ENCODE measurements around the gene UAP1L1. TPM values are rescaled to one million over a fixed set of nuclear protein-coding genes. Genes with fewer than 3 reads are reported as not detected.

Gene UAP1L1
- total and polyA plus RNA-seq, 2 of the 4 experiments (the other 2 are of a cell fraction), result 2.3 to 9.8 TPM

- no peak overlapping the region for H3K14ac ChIP-seq (replicated peaks; ENCODE audit: low read depth, low read length)
- H4K91ac ChIP-seq (ENCODE audit: insufficient read depth, low read depth, low read length), result no peak overlapping the region
- ATAC-seq (ENCODE audit: low read depth) (no peak), DNase-seq (no peak)
- H3K9ac ChIP-seq (ENCODE audit: low read depth, low read length), result no peak overlapping the region
- WGBS, 2 experiments (ENCODE audit: extremely low coverage in 2 of 2, insufficient read length in 1 of 2), result 91% methylated on average over 9 of the region's 26 CpGs; no CpG with 5 or more reads in 1 of the 2 experiments
- no peak overlapping the region for H3K4ac ChIP-seq (ENCODE audit: low read depth, low read length)
- H3K79me1 ChIP-seq (ENCODE audit: low read depth in 1 of 2, low read length in 2 of 2), result peaks cover 2 to 11% of the 10 kb centered on the region in 2 experiments
- CTCF ChIA-PET, result interaction anchor here (1.1 kb wide), 1 partner anchor 20 kb away, joined by 4 read pairs; no protein-coding TSS in a partner anchor
- H3K4me1 ChIP-seq (ENCODE audit: control insufficient read depth, insufficient read depth, low read length), result peaks cover 3% of the 10 kb centered on the region; the same call in 1 of the 2 replicates
- H2BK20ac ChIP-seq (ENCODE audit: low read depth, low read length), result no peak overlapping the region
- H3K9me1 ChIP-seq (ENCODE audit: insufficient read depth, low read length), result no peaks in the 10 kb centered on the region
- H4K5ac ChIP-seq (ENCODE audit: low read depth, low read length), result no peak overlapping the region
- H3K23ac ChIP-seq (ENCODE audit: low read depth, low read length), result no peak overlapping the region
- no peaks in the 10 kb centered on the region for H4K20me1 ChIP-seq (ENCODE audit: insufficient read depth, low read length)
- no peak overlapping the region for H2BK15ac ChIP-seq (ENCODE audit: low read depth, low read length)
- H3K27me3 ChIP-seq (ENCODE audit: control insufficient read depth, insufficient read depth, low read length), result no peaks in the 10 kb centered on the region; the same call in 1 of the 2 replicates
- H2BK120ac ChIP-seq (ENCODE audit: low read depth, low read length), result no peak overlapping the region
- no peak overlapping the region for H3K27ac ChIP-seq (ENCODE audit: insufficient read depth, low read length)
- H2AK9ac ChIP-seq (replicated peaks; ENCODE audit: low read depth, low read length, poor library complexity), result no peak overlapping the region
- H3K18ac ChIP-seq (ENCODE audit: low read depth, low read length), result no peak overlapping the region
- H4K8ac ChIP-seq (ENCODE audit: low read depth in 2 of 2, low read length in 2 of 2), result no peak overlapping the region
- H2BK5ac ChIP-seq (ENCODE audit: low read depth, low read length, poor library complexity, severe bottlenecking), result no peak overlapping the region
- no peaks in the 10 kb centered on the region for H3K36me3 ChIP-seq (ENCODE audit: control insufficient read depth, insufficient read depth, low read length)
- no peak overlapping the region for H3K4me2 ChIP-seq (ENCODE audit: low read depth, low read length)
- dilution Hi-C loops (cut with HindIII; ENCODE audit: low sequenced_read_pairs, unreplicated experiment) (no loop called here), in situ Hi-C loops (cut with MboI; ENCODE audit: low sequenced_read_pairs) (no loop called here), intact Hi-C loops (cut with micrococcal nuclease) (no loop called here)
- H2AFZ ChIP-seq (replicated peaks; ENCODE audit: low read length, poor library complexity), result no peak overlapping the region
- no peak overlapping the region for H2AK5ac ChIP-seq (ENCODE audit: low read depth, low read length)
- no peaks in the 10 kb centered on the region for H3K9me3 ChIP-seq (ENCODE audit: control insufficient read depth, insufficient read depth, low read length)
- no peak overlapping the region for H3K56ac ChIP-seq (ENCODE audit: extremely low read depth, insufficient read depth, low read length)
- no TSS peak for BruUV-seq (replicated peaks)
- H3K4me3 ChIP-seq (ENCODE audit: insufficient read depth, low read depth, low read length), result no peak overlapping the region
- POLR2A ChIA-PET (ENCODE audit: unreplicated experiment), result no interaction called here
- TF ChIP-seq RAD21 (IDR thresholded peaks at IDR 0.05; ENCODE audit: low read length) (no peak), USF2 (IDR thresholded peaks at IDR 0.05; ENCODE audit: low read depth, low read length) (no peak), MAZ (IDR thresholded peaks at IDR 0.05; ENCODE audit: borderline replicate concordance, low read depth, low read length) (no peak), BHLHE40 (IDR thresholded peaks at IDR 0.05; ENCODE audit: low read depth, low read length) (no peak), ELK1 (IDR thresholded peaks at IDR 0.05; ENCODE audit: borderline replicate concordance, low read depth, low read length) (no peak), MAFK (IDR thresholded peaks at IDR 0.05; ENCODE audit: low read depth, low read length) (no peak), CEBPB (IDR thresholded peaks at IDR 0.05; ENCODE audit: low read depth, low read length) (no peak), CHD1 (IDR thresholded peaks at IDR 0.05; ENCODE audit: low read depth, low read length) (no peak), POLR2A (IDR thresholded peaks at IDR 0.05; ENCODE audit: low read depth, low read length) (no peak), RCOR1 (IDR thresholded peaks at IDR 0.05; ENCODE audit: insufficient replicate concordance, low read length) (no peak), MXI1 (IDR thresholded peaks at IDR 0.05; ENCODE audit: borderline replicate concordance, low read depth, low read length) (no peak), FOS (IDR thresholded peaks at IDR 0.05; ENCODE audit: low read depth, low read length) (no peak), RFX5 (IDR thresholded peaks at IDR 0.05; ENCODE audit: low read depth, low read length) (no peak), CTCF (conservative IDR thresholded peaks at IDR 0.05; ENCODE audit: low read depth, low read length) (no peak), NFE2L2 (IDR thresholded peaks at IDR 0.05; ENCODE audit: low read depth, low read length) (no peak)
Observed at GRCh38 chr9:137066096-137066861, 11.0 kb upstream of the UAP1L1 start.
